CD4-positive, alpha-beta T cell (primary cell): ENCODE measurements around the gene ENTPD6. TPM values are rescaled to one million over a fixed set of nuclear protein-coding genes. Genes with fewer than 3 reads are reported as not detected.

Source experiments
- ATAC-seq: fragments of 200-7000 bp; cut with Tn5 transposase; one replicate; pipeline ENCODE4 v1.10.0; 2022; ENCODE audit warnings: mild to moderate bottlenecking; ENCODE audit not compliant: poor library complexity
- CTCF ChIA-PET: fragments of 350-600 bp; sonication (Branson Sonifier 250); formaldehyde crosslinking; loops from one replicate; lab custom pipeline; 2021; ENCODE audit warnings: antibody characterized with exemption, inconsistent platforms; lab: Charles Lee
- POLR2A ChIA-PET: fragments of 350-600 bp; sonication (Branson Sonifier 250); formaldehyde crosslinking; loops from one replicate; lab custom pipeline; 2021; ENCODE audit warnings: antibody characterized with exemption, inconsistent platforms; lab: Charles Lee
- DNase-seq, 14 experiments: peaks; one replicate each; pipeline ENCODE4 v3.0.0-alpha.2; 2013 to 2020; ENCODE audit warnings: mixed read lengths in 2 of 14
- H3K27ac ChIP-seq, 2 donors: one replicate each; pipeline versions ENCODE4 v1.5.1 to v1.7.0; 2013; ENCODE audit warnings: low read length in 2 of 2, low read depth in 1 of 2, mild to moderate bottlenecking in 1 of 2
- H3K27me3 ChIP-seq, 2 experiments: 1 replicate in 1 of 2; 2 replicates in 1 of 2; pipeline versions ENCODE4 v1.6.1 to v1.7.0; 2013; ENCODE audit warnings: low read length in 2 of 2, control low read depth in 1 of 2, mild to moderate bottlenecking in 1 of 2, moderate library complexity in 1 of 2; ENCODE audit not compliant: insufficient read depth in 2 of 2, control insufficient read depth in 1 of 2
- H3K36me3 ChIP-seq: one replicate; pipeline ENCODE4 v1.6.1; 2013; ENCODE audit warnings: low read length, control low read depth; ENCODE audit not compliant: insufficient read depth
- H3K4me1 ChIP-seq: one replicate; pipeline ENCODE4 v1.6.1; 2013; ENCODE audit warnings: low read length, control low read depth; ENCODE audit not compliant: insufficient read depth
- H3K4me3 ChIP-seq: one replicate; pipeline ENCODE4 v1.5.1; 2013; ENCODE audit warnings: mild to moderate bottlenecking, low read length, moderate library complexity
- H3K9me3 ChIP-seq, 2 experiments: 1 replicate in 1 of 2; 2 replicates in 1 of 2; pipeline versions ENCODE4 v1.6.1 to v1.7.0; 2013; ENCODE audit warnings: low read length in 2 of 2, mild to moderate bottlenecking in 2 of 2, control low read depth in 1 of 2, moderate library complexity in 1 of 2; ENCODE audit not compliant: control insufficient read depth in 1 of 2, insufficient read depth in 1 of 2
- H3K27ac Mint-ChIP-seq: one replicate; pipeline ENCODE4 v1.8.0; 2020; ENCODE audit warnings: mixed read lengths
- H3K27me3 Mint-ChIP-seq: one replicate; pipeline ENCODE4 v1.8.0; 2021; ENCODE audit warnings: mixed read lengths
- H3K36me3 Mint-ChIP-seq: one replicate; pipeline ENCODE4 v1.8.0; 2021; ENCODE audit warnings: low read depth, mixed read lengths
- H3K4me1 Mint-ChIP-seq: one replicate; pipeline ENCODE4 v1.8.0; 2021; ENCODE audit warnings: low read depth, mixed read lengths
- H3K4me3 Mint-ChIP-seq: one replicate; pipeline ENCODE4 v1.8.0; 2020; ENCODE audit warnings: mild to moderate bottlenecking, mixed read lengths
- H3K9me3 Mint-ChIP-seq: one replicate; pipeline ENCODE4 v1.8.0; 2020; ENCODE audit warnings: mixed read lengths
- CTCF ChIP-seq: fragments of 200-600 bp; IDR thresholded peaks from one replicate; pipeline ENCODE4 v1.8.0; 2022; ENCODE audit warnings: antibody characterized with exemption, mild to moderate bottlenecking
- intact Hi-C, 2 experiments: fragments of 100-400 bp; cut with DNase I in 1 of 2; cut with micrococcal nuclease in 1 of 2; formaldehyde crosslinking; loops; one replicate each; pipeline versions ENCODE4 v1.15.1 to v1.9.0; 2023 to 2025; cut with DNase I, micrococcal nuclease
- total RNA-seq, 174 experiments: library from RNA in 2 of 174; stranded (reverse) in 2 of 174; gene quantifications; one replicate each; pipeline ENCODE4 v1.2.3 and lab custom pipeline; 2021 to 2026

The ENTPD6 gene
- total RNA-seq, 2 experiments from 2014 or later: 78.5 to 85.1 TPM

- POLR2A ChIA-PET: interaction anchor here (1.3 to 3.2 kb wide), 4 partner anchors 11 to 51 kb away, joined by 3 to 28 read pairs (median 16); partner anchors contain the start of gene ENTPD6
- no peak for TF ChIP-seq CTCF
- peak overlapping the region; percentile 87 for H3K4me3 Mint-ChIP-seq
- H3K27me3 Mint-ChIP-seq: peaks cover 8% of the 10 kb centered on the region
- Histone ChIP-seq H3K27ac (no peak overlapping the region), H3K27me3 (no peaks in the 10 kb centered on the region), H3K36me3 (no peaks in the 10 kb centered on the region), H3K4me1 (peaks cover 23% of the 10 kb centered on the region), H3K9me3 (peaks cover 0 to 6% of the 10 kb centered on the region in 2 experiments), H3K4me3 (no peak overlapping the region)
- intact Hi-C loops: loop anchor here (2.0 to 5.0 kb wide), 5 partner anchors 49 to 451 kb away; partner anchors contain the start of genes ZNF337 (in 2 of the 2), ABHD12 (in 1 of the 2), ACSS1 (in 1 of the 2) and APMAP (in 1 of the 2)
- H3K27ac Mint-ChIP-seq: peak overlapping the region; percentile 47
- CTCF ChIA-PET: interaction anchor here (1.1 to 2.2 kb wide), 2 partner anchors 50 to 141 kb away, joined by 4 to 8 read pairs; partner anchors contain the start of gene ENTPD6
- peaks cover 3% of the 10 kb centered on the region for H3K9me3 Mint-ChIP-seq
- peaks cover 21% of the 10 kb centered on the region for H3K36me3 Mint-ChIP-seq
- ATAC-seq (no peak), DNase-seq (no peak)
- H3K4me1 Mint-ChIP-seq: peaks cover 40% of the 10 kb centered on the region
Observed at GRCh38 chr20:25246182-25246999, 50.9 kb downstream of the ENTPD6 start.

GRCh38 chr20:25247000-25247517 lies 51.5 kb downstream of the ENTPD6 start:
- peak overlapping the region; percentile 47 for H3K27ac Mint-ChIP-seq
- intact Hi-C loops: loop anchor here (1.0 to 5.0 kb wide), 6 partner anchors 50 to 450 kb away; partner anchors contain the start of genes ZNF337 (in 2 of the 2), ABHD12 (in 1 of the 2), ACSS1 (in 1 of the 2) and APMAP (in 1 of the 2)
- peak overlapping the region; percentile 87 for H3K4me3 Mint-ChIP-seq
- DNase-seq: peak in 5 of 14 experiments; percentile 11 to 54 (median 32)
- H3K9me3 ChIP-seq: peaks cover 0 to 6% of the 10 kb centered on the region in 2 experiments
- H3K4me3 ChIP-seq: peak overlapping the region; percentile 94
- H3K4me1 Mint-ChIP-seq: peaks cover 45% of the 10 kb centered on the region
- H3K36me3 Mint-ChIP-seq: peaks cover 21% of the 10 kb centered on the region
- H3K27me3 Mint-ChIP-seq: peaks cover 8% of the 10 kb centered on the region
- no peak for ATAC-seq
- no peak for TF ChIP-seq CTCF
- H3K27me3 ChIP-seq: no peaks in the 10 kb centered on the region
- peaks cover 23% of the 10 kb centered on the region for H3K4me1 ChIP-seq
- H3K9me3 Mint-ChIP-seq: peaks cover 3% of the 10 kb centered on the region
- ChIA-PET POLR2A (interaction anchor here (0.6 to 3.2 kb wide), 10 partner anchors 10 to 188 kb away, joined by 3 to 28 read pairs (median 4); partner anchors contain the start of genes ABHD12 and ENTPD6), CTCF (interaction anchor here (1.1 to 2.2 kb wide), 2 partner anchors 51 to 141 kb away, joined by 4 to 8 read pairs; partner anchors contain the start of gene ENTPD6)
- no peak overlapping the region for H3K27ac ChIP-seq
- H3K36me3 ChIP-seq: no peaks in the 10 kb centered on the region

- Histone ChIP-seq H3K4me3 (peak overlapping the region; percentile 94), H3K4me1 (peaks cover 25% of the 10 kb centered on the region), H3K9me3 (peaks cover 0 to 6% of the 10 kb centered on the region in 2 experiments), H3K27me3 (no peaks in the 10 kb centered on the region), H3K36me3 (no peaks in the 10 kb centered on the region), H3K27ac (no peak overlapping the region)
- peak; percentile 11 for ATAC-seq
- ChIA-PET POLR2A (interaction anchor here (0.6 to 3.2 kb wide), 11 partner anchors 10 to 189 kb away, joined by 3 to 28 read pairs (median 4); partner anchors contain the start of genes ABHD12 and ENTPD6), CTCF (interaction anchor here (1.1 to 2.2 kb wide), 2 partner anchors 51 to 140 kb away, joined by 4 to 8 read pairs; partner anchors contain the start of gene ENTPD6)
- DNase-seq: peak in 3 of 14 experiments; percentile 10 to 44 (median 21)
- Mint-ChIP-seq H3K27ac (peak overlapping the region; percentile 80), H3K27me3 (peaks cover 8% of the 10 kb centered on the region), H3K4me3 (peak overlapping the region; percentile 87), H3K4me1 (peaks cover 50% of the 10 kb centered on the region), H3K9me3 (peaks cover 3% of the 10 kb centered on the region), H3K36me3 (peaks cover 21% of the 10 kb centered on the region)
- no peak for TF ChIP-seq CTCF
- intact Hi-C loops: loop anchor here (1.0 to 5.0 kb wide), 6 partner anchors 50 to 450 kb away; partner anchors contain the start of genes ZNF337 (in 2 of the 2), ABHD12 (in 1 of the 2), ACSS1 (in 1 of the 2) and APMAP (in 1 of the 2)
Observed at GRCh38 chr20:25247518-25247955, 52.0 kb downstream of the ENTPD6 start.
